VCaP (cell line): Measurements from ENCODE around the gene UBE4B.
"Not testable (repeated sequence)": the region's sequence is repeated elsewhere in the genome, so short reads cannot be mapped to it uniquely, and the experiment has no call there.

Experiments
- H3K27ac ChIP-seq: fragments of 450-650 bp; 2 replicates; pipeline ENCODE4 v1.5.1; 2017
- TF ChIP-seq, protein P1 (sequence below): fragments of 450-650 bp; conservative IDR thresholded peaks from 2 replicates; pipeline ENCODE4 v1.5.1; 2017; ENCODE audit warnings: mild to moderate bottlenecking, moderate library complexity

Gene UBE4B

DNA sequence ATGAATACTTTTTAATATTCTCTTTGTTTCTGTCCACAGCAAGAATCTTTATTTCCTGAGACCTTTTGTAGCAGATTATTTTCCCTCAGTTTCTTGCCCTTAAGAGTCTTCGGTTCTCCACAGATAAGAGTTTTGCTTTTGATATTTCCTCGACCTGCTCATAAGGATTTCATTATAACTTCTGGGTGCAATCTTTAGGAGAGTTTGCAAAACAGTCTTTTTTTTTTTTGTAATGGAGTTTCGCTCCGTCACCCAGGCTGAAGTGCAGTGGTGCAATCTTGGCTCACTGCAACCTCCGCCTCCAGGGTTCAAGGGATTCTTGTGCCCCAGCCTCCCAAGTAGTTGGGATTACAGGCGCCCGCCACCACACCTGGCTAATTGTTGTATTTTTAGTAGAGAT lies 10.1 kb upstream of the UBE4B start:
- H3K27ac ChIP-seq = no peak overlapping the region
- TF ChIP-seq, protein P1, sequence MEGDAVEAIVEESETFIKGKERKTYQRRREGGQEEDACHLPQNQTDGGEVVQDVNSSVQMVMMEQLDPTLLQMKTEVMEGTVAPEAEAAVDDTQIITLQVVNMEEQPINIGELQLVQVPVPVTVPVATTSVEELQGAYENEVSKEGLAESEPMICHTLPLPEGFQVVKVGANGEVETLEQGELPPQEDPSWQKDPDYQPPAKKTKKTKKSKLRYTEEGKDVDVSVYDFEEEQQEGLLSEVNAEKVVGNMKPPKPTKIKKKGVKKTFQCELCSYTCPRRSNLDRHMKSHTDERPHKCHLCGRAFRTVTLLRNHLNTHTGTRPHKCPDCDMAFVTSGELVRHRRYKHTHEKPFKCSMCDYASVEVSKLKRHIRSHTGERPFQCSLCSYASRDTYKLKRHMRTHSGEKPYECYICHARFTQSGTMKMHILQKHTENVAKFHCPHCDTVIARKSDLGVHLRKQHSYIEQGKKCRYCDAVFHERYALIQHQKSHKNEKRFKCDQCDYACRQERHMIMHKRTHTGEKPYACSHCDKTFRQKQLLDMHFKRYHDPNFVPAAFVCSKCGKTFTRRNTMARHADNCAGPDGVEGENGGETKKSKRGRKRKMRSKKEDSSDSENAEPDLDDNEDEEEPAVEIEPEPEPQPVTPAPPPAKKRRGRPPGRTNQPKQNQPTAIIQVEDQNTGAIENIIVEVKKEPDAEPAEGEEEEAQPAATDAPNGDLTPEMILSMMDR = no peak

DNA sequence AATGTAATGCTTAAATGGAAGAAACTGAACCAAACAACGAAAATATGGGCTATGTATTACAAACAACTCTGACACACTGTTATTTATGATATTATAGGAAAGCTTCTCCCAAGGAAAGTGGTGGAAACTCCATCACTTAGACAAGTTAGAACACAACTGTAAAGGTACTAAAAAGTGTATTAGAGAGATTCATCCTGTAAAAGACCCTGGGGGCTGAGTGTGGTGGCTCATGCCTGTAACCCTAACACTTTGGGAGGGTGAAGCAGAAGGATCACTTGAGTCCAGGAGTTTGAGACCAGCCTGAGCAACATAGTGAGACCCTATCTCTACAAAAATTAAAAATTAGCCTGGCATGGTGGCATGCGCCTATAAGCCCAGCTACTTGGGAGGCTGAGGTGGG lies 7.4 kb upstream of the UBE4B start:
- H3K27ac ChIP-seq = no peak overlapping the region
- TF ChIP-seq, protein P1 = no peak

DNA sequence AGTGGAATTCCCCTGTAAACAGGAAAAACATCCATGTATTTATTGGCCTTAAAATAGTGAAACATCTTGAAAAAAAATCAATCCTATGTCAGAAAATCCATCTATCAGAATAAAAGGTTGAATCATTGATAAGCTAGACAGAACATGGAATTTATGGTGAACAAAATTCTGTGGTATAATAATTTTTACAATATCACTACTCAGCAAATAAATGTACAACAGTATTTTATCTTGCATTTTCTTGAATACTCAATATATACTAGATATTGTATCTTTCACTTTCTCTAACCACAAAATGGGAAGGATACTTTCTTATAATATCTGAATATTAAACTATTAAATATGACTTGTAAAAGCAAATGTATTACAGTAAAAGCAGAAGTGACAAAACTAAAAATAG lies 5.7 kb upstream of the UBE4B start:
- no peak overlapping the region for H3K27ac ChIP-seq
- TF ChIP-seq, protein P1 = no peak

DNA sequence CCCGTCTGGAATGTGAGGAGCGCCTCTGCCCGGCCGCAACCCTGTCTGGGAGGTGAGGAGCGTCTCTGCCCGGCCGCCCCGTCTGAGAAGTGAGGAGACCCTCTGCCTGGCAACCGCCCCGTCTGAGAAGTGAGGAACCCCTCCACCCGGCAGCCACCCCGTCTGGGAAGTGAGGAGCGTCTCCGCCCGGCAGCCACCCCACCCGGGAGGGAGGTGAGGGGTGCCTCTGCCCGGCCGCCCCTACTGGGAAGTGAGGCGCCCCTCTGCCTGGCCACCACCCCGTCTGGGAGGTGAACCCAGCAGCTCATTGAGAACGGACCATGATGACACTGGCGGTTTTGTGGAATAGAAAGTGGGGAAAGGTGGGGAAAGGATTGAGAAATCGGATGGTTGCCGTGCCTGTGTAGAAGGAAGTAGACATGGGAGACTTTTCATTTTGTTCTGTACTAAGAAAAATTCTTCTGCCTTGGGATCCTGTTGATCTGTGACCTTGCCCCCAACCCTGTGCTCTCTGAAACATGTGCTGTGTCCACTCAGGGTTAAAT lies 3.7 kb upstream of the UBE4B start:
- not testable (repeated sequence) for H3K27ac ChIP-seq

DNA sequence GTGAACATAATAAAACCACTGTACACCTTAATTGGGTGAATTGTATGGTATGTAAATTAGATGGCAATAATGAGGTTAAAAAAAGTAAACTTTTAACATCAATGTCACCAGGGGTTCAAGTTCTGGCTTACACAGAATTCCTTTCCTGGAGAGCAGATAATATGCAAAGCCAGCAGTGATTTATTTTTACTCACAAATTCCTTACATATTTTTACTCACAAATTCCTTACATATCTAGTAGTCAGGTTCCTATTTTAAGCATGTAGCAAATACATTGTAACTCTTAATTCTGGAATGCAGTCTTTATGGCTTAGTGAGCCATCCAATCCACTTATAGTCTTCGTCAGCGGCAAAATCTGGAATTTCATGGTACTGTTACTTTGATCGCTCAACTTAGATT lies 1.3 kb upstream of the UBE4B start:
- TF ChIP-seq, protein P1 = no peak
- peak overlapping the region; percentile 94; the same call in 1 of the 2 replicates for H3K27ac ChIP-seq

DNA sequence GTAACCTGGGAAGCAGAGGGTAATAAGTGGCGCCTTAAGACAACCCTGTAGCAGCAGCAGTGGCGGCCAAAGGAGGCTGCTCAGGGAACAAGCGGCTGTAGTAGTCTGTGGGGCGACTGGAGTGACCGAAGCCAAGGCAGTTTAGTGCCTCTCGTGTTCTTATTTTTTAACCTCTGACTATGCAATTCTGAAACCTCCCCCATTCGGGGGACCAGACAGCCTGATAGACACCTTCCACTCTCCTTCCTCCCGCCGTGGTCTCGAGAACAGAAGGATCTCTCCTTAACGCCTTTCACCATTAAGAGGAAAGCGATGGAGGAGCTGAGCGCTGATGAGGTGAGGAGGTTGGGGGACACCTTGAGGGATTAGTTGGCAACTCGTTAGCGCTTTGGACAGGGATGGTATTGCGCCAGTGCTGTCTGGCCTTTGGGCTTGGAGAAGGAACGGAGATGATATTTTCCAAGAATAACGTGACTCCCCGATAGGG lies 644 bp downstream of the UBE4B start:
- peak overlapping the region; percentile 94 for H3K27ac ChIP-seq
- TF ChIP-seq, protein P1 = no peak

DNA sequence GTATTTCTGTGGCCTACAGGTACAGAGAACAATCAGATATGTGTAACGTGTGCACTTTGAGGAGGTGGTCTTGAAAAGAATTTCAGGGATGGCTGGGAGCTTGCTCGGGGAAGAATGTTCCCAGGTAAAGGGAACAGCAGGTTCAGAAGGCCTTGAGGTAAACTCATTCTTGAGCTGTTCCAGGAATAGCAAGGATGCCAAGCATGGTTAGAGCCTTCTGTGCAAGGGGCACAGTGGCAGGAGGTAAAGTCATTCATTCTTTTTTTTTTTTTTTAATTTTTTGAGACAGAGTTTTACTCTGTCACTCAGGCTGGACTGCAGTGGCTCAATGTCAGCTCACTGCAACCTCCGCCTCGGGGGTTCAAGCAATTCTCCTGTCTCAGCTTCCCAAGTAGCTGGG lies 10.0 kb downstream of the UBE4B start:
- TF ChIP-seq, protein P1 = no peak
- no peak overlapping the region for H3K27ac ChIP-seq

DNA sequence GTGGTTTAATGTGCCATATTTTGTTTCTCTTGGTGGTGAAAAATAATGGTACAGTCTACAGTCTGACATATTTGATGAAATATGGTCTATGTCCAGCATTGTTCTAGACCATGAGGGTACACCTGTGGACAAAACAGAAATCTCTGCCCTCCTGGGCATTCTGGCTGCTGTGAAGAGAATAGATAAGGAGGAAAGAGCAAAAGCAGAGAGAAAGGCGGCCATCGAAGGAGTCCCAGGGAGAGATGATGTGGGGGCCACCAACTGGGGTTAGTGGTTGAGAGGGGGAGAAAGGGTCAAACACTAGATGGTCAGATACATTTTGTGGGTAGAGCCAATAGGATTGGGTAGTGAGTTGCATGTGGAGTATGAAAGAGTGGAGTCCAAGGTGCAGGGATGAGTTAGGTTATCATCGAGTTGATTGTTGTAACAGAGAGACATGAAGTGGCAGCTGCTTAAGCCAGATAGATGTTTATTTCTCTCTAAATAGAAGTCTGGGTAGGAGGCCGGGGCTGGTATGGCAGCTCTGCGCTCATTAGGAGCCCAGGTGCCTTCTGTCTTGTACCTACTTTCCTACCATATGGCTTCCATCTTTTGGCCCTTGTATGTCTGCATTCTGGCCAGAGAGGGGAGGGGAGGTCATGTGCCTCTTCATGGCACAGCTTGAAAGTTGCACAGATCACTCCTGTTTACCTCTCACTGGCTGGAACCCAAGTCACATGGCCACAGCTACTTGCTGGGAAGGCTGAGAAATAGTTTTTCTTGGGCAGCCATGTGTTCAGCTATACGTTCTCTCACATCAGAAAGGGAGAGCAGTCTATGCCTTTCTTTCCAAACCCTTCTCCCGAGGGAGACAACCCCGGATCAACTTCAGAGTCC lies 13.0 kb downstream of the UBE4B start:
- TF ChIP-seq, protein P1 = no peak
- peak overlapping the region; percentile 57 for H3K27ac ChIP-seq
